HG03575 (cell line): ENCODE results near the gene RBFOX2.

Experiments used
- ATAC-seq: cut with Tn5 transposase; IDR thresholded peaks from one replicate; pipeline ENCODE4 v1.9.1; 2021; ENCODE audit not compliant: unreplicated experiment, insufficient number of reproducible peaks, low FRiP score; ENCODE audit errors: extremely low read depth

Gene RBFOX2

GRCh38 chr22:35891442-35891841, 137.2 kb downstream of the RBFOX2 start:
- ATAC-seq, result no peak

DNA sequence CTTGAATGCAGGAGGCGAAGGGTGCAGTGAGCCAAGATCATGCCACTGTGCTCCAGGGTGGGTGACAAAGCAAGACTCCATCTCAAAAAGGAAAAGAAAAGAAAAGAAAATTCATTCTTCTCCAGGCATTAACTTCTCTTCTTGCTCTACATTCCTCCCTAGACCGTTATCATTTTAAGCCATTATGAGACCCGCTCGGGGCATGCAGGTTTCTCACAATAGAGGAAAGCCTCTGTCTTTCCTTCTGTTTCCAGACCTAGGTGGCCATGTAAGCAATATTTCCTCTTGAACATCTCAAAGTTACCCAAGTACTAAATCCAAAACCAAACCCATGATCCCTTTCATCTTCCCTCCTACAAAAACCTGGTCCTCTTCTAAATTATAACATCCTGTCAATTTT, 139.6 kb downstream of the RBFOX2 start:
- no peak for ATAC-seq

GRCh38 chr22:35888181-35888870, 140.3 kb downstream of the RBFOX2 start:
- ATAC-seq, result no peak

GRCh38 chr22:35887296-35887875, 141.2 kb downstream of the RBFOX2 start:
- no peak for ATAC-seq

GRCh38 chr22:35886309-35886708, 142.3 kb downstream of the RBFOX2 start:
- ATAC-seq, result no peak

DNA sequence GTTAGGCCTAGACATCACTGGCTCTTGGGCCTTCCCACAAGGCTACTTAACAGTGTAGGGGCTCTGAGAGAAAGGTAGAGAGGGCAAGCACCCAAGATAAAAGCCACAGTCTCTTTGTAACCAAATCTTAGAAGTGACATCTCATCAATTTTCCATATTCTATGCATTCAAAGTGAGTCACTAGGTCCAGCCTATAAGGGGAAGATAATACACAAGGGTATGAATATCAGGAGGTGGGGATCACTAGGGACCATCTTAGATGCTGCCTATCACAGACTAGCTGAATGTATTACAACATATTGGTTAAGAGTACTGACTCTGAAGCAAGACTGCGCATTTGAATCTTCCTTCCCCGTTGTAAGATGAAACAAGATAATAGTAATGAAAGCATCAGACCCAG, 144.1 kb downstream of the RBFOX2 start:
- no peak for ATAC-seq

- no peak for ATAC-seq
These were observed 145.5 kb downstream of the RBFOX2 start for GRCh38 chr22:35883031-35883620.

- no peak for ATAC-seq
These were observed 146.2 kb downstream of the RBFOX2 start for GRCh38 chr22:35882211-35883030.

DNA sequence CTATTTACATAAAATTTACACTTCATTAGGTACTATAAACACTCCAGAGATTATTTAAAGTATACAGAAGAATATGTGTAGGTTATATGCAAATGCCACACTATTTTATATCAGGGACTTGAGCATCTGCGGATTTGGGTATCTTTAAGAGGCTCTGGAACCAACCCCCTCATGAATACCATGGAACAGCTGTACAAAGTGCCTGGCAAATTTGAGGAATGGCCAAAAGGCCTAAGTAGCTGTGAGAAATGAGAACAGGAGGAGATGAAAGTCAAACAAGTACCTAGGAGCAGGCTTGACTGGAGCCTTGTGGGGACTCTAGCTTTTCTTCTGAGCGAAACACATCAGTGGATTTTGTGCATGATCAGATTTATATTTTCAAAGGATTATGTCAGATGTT, 149.3 kb downstream of the RBFOX2 start:
- no peak for ATAC-seq

- no peak for ATAC-seq
These were observed 155.2 kb downstream of the RBFOX2 start for GRCh38 chr22:35873426-35873825.

DNA sequence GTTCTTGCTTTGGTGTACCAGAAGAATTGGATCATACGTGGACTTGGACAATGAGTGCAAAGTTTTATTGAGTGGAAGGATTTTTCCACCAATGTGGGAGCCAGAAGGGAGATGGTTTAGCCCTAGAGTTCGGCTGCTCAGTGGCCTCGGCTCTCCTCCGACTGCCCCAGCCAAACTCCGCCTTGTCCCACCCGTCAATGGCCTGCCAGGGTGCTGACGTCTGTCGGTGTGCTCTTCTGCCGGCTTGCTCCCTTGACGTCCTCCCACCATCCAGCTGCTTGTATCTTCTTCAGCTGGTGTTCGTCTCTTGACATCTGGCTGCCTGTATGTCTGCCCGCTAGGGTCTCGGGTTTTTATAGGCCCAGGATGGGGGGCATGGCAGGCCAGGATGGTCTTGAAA, 156.2 kb downstream of the RBFOX2 start:
- no peak for ATAC-seq

DNA sequence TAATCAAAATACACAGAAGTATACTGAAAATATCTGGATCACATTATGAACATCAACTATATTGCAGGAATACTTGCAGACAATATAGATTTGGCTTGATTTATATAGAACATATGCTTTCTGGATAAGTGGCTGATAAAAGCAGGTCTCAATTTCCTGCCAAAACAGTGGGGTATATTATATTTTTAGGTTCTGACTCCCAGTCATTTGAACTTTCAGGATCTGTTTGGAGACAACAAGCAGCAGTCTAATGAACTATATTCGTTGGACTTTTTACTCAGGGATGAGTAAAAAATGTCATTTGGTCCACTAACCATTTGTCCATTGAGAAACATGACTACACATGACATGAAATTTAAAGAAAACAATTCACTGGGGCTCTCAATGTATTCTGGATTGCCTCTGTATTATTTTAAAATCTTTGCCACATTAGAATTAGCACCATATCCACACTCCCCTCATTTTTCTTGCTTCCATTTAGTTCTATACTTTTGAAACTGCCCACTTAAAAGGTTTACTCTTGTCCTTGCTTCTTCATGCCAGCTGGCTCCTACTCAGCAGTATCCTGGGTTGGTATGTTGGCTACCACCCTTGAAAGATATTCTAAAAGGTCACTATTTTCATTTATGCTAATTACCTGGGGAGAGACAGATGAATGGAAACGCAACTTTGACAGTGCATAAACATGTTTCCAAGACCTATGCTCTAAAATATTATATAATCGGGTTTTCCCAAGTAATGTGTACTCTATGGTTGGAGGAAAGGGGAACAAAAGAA, 157.9 kb downstream of the RBFOX2 start:
- ATAC-seq, result no peak

DNA sequence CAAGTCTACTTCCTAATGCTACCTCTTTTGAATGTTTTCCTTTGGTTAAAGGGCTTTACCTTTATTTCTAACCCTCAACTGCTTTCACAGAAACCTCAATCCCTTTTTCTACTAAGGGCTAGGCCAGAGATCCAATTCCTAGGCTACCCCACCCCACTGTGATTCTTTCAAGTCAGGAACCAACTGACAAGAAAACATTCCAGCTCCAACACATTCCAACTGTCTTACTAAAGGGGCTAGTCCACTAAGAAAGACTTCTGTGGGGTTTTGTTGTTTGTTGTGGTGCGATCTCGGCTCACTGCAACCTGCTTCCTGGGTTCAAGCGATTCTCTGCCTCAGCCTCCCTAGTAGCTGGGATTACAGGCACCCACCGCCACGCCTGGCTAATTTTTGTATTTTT, 159.7 kb downstream of the RBFOX2 start:
- ATAC-seq, result no peak

DNA sequence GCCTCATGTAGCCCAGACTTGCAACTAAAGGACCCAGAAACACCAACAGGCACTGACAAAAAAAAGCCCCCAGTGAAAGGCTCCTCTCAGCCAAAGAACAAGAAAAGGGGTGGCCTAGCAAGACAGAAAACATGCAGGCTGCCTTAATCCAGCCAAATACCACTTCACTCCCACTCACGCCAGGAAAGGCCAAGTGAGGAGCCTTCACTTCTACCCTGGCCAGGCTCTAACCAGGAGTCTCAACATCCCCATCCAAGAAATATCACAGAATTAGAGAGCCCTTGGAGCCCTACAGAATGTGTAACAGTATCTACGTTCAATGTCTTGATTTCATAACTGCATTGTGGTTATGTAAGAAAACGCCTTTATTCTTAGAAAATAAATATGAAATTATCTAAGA, 162.0 kb downstream of the RBFOX2 start:
- no peak for ATAC-seq

DNA sequence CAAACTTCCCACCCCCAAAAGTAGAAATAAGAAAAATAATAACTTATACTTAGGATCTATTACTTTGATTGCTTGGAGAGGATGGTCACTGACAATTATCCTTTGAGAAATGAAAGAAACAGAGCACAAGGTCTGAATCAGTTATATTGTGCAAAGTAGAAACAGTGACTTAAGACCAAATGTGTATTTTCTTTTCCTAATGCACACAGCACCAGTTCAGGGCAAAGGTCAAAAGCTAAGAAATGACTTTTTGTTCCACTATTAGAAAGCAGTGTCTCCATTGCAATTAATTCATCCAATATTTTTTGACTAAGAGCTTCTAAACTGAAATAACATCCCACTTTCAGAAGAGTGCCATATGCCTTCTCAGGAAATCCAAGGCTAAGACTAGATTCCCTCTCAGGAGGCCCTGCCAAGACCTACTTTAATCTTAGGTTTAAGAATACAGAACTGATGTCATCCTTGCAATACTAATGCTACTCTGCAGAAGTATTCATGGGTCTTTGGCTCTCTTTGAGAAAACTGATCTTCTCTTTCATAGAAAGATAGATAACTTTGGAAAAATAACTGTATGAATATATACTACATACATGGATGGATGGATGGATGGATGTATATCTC, 164.0 kb downstream of the RBFOX2 start:
- no peak for ATAC-seq

GRCh38 chr22:35863432-35863831, 165.2 kb downstream of the RBFOX2 start:
- no peak for ATAC-seq

GRCh38 chr22:35862697-35863096, 165.9 kb downstream of the RBFOX2 start:
- no peak for ATAC-seq

- ATAC-seq, result no peak
These were observed 167.2 kb downstream of the RBFOX2 start for GRCh38 chr22:35861451-35861850.

DNA sequence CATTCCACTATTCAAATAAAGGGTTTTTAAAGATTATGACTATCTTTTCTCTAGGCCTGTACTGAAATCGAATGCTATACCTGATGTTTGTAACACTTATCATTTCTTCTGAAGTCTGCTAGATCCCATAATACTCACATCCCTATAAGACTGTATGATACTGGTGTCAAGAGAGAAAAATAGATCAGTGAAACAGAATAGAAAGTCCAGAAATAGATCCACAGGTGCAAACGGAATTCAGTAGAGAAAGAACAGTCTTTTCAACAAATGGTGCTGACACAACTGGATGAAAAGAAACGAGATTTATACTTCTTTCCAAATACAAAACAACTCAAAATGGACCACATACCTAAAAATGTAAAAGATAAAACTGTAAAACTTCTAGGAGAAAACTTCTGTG, 167.8 kb downstream of the RBFOX2 start:
- ATAC-seq, result no peak
